ENCODE measurements around the gene FAM53B.

FAM53B gene

DNA sequence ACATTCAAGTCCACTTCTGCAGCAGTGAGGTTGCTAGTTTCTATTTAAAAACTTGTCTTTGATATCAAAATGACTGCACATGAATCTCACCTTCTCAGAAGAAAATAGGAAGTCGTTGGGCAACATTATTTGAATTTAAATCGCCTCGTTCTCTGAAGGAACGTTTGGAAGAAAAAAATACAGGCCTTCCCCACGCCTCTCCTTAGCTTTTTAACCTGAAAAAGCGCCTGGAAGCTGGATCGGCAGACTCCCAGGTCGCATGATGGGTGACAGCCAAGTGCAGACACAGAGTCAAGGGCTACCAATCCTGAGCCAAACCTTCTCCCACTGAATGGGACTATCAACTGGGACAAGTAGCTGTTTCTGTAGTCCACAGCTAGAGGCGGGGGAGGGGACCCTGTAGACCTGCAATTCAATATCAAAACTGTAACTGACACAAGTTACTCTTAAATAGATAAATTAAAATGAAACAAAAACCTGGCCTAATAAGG lies 2.2 kb downstream of the FAM53B start:
- no peak for DNase-seq

DNA sequence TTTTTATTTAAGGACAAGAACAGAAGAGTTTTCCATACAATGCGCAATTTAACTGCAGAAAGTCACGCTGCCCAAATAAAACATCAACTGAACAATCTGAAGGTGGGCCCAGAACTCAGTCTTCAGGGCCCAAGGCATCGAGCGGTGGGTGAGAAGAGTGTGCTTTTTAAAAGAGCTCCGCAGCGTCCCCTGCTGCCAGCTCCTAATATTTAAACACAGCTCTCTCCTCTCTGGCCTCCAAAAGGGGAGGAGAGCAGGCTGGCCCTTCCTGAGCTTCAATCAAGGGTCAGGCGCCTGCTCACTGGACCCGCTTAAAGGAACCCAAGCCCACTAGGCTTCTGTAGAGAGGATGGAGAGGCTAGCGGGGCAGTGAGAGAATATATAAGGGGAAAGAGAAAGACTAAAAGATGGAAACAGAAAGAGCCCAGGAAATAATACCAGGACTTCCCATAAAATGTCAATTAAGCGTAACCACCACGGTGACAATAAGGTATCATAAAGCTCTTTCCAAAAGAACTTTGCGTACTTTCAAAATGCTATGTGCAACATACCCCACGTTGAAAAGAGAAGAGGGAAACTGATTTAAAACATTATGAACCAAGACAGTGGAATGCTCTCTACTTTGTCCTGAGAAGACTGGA lies 2.8 kb downstream of the FAM53B start:
- peak; percentile 71 for DNase-seq

DNA sequence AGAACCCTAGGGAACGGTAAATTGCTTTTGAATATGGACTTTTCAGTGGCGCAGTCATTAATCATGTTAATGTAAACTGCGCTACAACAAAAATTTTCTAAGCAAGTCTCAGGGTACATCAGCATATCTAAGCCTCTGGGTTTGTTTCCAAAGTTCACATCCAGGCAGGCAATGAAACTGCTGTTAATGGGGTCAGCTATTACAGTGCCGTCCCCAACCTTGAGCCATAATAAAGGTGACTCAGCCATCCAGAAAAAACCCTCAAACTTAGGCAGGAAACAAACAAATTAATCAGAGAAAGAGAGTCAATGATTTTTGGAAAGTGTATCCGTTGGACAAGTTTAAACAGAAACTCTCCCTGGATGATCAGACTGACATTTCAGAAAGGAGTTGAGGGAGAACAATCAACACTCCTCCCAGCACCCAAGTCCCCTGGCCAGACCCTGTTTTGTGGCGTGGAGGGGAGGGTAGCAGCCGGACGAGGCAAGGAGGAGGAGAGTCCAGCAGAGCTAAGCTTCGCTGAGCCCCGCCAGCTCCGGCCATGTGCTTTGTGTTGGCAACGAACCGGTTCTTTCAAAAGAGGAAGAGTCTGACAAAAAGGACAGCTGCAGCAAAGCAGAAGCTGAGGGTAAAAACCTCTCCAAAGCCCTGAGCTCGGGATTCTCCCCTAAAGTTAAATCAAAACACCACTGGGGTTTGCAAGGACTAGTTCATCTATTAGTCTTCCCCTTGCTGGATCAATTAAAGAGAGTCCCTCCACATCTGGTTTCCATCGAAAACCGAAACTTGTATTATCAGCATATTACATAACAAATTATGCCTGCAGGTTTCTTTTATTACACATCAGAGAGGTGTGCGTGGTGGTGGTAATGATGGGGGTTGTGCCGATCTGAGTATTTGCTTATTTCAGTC lies 3.6 kb downstream of the FAM53B start:
- DNase-seq = peak; percentile 38

DNA sequence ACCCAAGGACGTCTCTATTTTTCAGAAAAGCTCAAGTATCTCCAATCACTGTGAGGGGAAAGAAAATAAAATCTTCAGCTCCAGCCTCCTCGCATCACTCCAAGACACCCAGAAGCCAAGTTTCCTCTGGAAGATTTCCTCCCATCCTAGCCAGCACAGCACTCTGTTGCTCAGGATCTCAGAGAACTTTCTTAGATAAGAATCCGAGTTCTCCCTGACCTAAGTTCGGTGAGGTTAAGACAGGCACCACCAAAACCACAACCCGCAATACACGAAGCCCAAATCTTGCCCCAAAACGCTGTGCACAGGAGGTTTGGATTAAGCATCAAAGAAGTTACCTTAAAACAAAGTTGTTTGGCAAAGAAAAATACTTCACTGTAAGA lies 4.2 kb downstream of the FAM53B start:
- no peak for DNase-seq

DNA sequence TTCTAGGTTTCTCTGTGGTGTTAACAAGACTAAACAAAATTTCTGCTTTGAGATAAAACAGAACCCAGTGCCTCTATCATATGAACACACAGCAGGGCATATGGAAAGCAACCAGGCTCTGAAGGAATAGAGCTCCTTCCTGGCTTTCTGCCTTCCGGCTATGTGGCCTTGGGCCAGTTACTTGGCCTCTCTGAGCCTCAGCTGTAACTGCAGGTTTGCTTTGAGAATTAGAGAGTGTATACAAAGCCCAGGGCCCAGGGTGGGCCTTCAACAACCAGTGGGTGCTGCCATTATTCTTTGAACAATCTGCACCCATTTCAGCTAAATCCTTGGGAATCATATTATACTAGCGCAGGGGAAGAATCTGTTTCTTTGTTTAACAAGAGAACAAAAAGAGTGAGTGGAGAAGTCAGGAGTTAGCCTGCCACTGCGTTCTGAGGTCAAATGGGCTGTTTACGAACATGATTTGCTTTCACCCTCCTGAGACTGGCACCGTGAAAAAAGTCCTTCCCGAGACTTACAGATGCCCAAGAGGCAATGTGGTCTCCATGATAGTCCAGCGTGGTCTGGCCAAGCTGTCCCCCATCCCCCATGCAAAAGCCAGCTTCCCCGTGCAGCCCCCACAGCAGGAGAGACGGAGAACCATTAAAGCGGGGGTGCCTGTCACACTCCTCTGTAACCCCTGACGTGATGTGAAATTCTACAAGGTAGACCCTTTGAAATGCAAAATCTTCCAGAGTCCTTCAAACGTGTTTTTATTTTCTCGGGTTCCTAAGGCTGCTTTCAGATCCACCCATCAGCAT lies 4.9 kb downstream of the FAM53B start:
- no peak for DNase-seq

DNA sequence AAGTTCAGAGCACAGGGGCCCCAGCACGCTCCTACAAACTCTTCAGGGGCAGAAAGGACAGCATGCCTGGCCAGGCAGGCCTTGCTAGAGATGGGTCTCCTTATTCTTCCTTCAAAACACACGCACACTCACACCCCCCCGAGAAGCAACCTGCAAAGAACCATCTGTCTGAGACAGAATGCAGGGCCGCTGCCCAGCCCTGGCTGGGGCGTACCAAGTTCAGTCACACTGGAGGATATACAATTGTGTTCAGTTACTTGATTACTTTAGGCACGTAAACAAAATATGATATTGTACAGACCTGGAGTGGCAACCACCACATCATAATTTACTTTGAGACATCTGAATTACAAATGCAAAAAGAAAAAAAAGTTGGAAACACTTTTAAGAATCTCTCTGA lies 5.7 kb downstream of the FAM53B start:
- DNase-seq = no peak

DNA sequence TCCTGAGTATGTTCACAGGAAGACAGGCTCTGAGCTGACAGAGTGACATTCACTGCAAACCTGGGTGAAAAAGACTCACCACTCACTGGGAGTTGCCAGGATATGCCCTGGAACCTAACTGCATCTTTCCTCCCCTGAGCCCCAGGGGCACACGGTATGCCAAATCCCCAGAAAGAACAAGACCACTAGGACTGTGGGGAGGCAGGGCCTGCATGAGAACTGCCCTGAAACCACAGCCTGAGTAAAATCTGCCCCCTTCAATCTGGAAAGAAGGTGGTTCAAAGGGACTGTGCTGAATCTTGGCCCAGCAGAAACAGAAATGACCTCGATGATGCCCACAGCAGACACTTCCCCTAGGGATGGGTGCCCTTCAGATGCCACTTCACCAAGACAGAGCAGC lies 6.5 kb downstream of the FAM53B start:
- DNase-seq = no peak

DNA sequence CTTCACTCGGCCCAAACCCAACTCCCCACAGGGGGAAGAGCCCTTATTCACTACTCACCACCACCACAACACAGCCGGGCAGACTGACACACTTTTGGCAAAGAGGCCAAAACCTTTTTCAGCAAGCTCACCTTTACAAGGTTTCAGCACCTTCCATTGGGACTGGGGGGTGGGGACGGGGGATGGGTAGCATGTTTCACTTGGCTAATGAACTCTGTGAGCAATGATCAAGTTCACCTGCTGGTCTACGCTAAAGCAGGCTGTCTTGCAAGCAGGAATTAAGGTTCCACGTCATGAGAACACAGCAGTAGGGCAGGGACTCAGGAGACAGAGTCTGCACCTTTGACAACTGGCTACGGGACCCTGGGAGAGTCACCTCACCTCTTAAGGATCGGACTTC lies 7.0 kb downstream of the FAM53B start:
- DNase-seq = no peak

DNA sequence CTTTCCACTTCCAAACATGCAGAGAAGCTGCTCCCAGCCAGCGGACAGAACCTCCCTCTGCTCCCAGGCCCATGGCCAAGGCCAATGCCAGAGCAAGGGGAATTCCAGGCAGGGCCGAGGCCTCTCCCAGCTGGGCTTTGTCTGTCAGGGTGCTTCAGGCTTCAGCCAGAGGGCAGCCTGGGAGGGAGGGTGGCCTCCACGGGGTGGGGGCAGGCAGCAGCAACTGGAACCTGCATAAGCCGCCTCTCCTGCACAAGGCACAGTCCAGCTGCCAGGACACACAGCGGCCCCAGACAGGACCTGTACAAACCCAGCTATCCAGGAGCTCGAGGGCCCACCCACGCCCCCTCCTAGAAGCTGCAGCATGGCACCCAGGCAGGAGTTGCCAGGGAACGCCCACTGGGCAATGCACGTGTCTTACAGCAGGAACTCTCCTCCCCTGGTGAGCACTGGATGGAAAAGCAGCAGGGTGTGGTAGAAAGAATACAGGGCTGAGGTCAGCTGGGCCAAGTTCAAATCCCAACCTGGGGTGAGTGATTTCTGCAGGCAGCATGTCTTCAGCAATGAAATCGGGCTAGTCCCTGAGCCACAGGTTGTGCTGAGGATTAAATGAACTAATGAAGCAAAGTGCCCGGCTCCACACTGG lies 7.6 kb downstream of the FAM53B start:
- DNase-seq = no peak

DNA sequence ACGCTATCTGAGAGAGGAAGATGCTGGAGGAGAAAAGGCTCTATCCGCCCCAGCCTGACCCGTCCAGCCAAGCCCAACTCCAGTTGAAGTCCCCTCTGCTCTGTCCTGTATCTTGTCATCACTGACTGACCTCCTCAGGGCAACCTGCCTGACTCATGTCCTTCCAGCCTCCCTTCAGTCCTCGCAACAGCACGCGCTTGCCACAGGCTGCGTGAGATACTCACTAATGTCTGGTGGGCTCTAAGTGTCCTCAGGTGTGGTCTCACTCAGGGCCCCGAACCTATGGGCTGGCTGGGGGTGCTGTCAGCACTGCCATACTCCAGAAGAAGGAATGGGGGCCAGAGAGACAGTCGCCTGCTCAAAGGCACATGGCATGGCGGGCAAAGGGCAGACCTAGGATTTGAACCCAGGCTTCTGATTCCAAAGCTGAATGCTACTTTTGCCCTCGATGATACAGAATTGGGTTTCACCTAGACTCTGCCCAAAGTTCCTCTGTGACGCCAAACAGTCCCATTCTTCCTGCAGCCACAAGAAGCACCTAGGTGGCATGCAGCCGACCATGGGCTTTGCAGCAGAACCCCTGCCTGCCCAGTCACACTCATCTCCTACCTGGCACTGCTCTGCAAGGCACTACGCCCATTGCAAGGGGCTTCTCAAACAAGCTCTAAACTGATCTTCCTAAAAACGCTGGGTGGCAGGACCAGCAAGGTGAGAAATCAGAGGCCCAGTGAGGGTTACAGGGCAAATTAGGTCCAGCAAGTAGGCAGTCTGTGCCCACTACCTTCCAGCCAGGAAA lies 8.5 kb downstream of the FAM53B start:
- DNase-seq = no peak

DNA sequence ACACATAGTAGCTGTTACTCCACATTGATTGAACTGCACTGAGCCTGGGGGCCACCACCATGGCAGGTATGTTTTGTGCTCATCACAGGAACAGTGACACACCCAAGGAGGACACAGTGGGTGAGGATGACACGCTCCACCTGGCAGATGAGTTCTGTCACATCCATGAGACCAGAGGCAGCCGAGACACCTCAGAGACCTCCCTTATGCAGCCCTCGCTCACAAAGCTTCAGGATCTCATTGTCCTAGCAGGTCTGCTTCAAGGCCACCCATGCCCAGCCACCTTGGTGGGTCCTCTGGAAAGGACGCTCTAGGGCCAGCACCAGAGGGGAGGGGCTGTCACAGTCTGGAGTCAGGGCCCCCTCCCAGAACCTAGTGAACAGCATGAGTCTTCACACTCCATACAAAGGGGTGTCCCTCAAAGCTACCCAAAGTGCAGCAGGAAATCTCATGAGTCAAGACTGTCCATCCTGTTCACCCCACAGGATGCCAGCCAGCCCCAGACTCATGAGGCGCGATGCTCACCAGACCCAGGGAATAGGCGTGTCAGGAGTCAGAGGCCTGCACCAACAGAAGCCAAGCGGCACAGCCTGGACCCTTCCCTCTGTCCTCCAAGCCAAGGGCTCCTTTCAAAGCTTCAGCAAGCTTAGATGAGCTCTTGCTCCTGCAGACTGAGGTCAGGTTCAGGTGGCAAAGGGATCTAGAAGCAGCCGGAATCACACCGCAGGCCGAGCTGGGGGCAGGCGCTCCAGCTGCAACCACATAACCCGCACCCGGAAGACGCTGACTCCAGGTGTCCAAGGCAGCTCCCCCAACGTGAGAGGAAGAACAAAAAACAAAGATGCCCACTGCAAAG lies 9.6 kb downstream of the FAM53B start:
- DNase-seq = no peak

DNA sequence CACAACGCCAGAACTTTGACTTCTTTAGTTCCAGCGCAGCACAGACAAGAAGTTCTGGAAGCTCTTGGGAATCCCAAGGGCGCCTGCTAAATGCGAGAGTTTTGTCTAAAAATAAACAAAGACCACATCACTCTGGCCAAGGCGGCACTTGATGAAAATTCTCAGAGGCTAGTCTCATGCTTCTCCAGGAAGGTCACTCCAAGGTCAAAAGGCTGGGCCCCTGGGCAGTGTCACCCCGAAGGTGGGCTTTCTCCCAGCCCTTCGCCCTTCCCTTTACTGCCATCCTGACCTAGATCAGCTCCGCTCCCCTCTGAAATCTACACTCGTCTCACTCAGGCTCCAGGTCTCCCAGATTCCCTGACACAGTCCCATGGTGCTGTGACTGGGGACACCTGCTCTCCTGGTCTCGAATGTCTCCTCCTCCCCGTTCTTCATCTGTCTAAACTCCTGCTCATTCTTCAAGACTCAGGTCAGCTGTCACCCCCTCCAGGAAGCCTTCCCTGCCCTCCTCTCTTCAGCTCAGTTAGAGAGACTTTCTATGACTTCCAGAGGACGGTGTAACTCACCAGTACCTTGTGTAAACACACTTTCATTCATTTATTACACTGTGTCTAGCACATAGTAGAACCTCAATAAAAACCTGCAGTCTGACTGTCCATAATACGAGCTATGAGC lies 10.5 kb downstream of the FAM53B start:
- DNase-seq = no peak

DNA sequence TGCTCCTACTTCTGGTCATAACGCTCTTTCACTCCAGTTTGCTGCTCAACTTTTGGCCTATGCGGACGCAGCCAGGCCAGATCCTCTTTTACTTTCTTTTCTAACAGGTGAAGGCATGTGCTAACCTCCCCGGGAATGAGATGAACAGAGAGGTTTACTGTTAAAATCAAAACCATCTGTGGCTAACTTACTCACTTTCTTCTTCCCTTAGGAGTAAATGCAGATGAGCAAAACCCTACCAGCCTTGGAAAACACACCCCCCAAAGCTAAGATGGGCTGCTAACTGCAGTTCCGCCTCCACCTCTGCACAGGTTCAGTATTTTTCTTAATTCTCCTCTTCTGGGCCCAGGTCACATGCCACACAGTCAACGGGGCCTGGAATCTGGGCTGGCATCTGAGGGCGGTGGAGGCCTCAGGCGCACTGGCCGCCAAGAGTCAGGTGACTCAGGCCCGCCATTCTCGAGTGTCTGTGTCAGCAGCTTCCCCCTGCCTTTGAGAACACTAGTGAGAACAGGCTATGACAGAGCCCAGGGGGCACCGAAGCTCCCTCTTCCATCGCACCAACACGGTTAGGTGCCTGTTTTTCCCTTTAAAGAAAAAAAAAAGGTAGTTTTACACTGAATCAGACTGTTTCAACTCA lies 11.1 kb downstream of the FAM53B start:
- no peak for DNase-seq

DNA sequence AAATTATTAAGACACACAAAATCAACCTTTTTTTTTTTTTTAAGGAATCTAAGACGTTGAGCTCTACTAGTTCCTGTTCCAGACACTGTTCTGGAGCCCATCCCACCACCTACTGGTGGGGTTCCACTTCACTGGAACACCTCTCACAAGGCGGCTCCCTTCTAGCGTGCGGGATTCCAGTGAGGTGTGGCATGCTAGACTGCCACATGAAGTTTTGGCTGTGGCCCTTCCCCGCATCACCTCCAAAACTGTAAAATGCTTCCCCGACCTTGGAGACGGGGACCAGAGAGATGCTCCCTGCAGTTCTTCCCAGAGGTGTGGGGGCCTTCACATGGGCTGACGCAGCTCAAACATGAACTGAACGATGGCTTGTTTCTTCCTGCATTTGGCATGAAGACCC lies 12.6 kb downstream of the FAM53B start:
- no peak for DNase-seq

DNA sequence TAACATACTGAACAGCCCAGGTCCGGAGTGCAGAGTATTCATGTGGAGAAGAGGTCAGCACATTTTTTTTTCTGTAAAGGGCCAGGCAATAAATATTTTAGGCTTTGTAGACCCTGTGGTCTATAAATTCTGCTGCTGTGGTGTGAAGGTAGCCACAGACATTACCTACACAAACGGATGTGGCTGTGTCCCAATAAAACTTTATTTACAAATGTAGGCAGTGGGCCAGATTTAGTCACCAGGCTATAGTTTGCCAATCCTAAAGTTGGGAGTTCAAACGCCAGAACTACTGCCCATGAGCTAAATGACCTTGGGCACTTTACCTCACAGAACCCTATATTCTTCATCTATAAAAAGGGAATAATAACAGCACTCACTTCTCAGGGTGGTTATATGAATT lies 13.4 kb downstream of the FAM53B start:
- DNase-seq = no peak

DNA sequence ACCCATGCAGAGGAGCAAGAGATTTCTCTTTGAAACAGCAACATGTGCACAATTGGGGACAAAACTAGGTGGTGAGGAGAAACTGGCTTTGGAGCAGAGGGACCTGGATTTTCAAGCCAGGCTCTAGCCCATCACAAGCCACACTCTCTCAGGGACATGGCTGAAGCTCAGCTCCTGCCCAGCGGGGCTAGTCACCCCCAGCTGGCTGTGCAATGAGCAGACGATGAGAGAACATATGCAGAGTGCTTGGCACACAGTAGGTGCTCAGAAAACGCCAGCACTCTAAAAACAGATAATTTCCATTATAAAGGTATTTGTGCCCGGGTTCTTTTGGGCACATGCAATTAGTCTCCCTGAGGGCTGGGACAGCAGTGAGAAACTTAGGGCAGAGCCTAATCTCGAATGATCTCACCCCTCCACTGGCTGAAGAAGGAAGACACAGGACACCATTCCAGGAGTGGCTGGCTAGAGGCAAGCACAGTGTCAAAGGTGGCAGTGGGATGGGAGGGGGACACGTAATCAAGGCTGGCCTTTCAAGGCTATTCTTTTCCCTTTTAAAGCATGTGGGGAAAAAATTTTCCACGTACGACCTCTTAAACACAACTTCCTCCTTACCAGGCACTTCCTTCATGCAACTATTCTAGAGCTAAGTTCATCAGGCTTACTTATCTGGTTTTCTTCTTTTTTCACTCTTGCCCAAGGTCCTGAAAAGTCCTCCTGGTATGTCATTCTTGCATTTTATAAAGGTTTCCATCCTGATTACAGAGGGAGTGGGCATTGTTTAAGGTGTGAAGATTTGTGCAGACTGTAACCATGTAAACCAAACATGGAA lies 15.1 kb downstream of the FAM53B start:
- DNase-seq = no peak

DNA sequence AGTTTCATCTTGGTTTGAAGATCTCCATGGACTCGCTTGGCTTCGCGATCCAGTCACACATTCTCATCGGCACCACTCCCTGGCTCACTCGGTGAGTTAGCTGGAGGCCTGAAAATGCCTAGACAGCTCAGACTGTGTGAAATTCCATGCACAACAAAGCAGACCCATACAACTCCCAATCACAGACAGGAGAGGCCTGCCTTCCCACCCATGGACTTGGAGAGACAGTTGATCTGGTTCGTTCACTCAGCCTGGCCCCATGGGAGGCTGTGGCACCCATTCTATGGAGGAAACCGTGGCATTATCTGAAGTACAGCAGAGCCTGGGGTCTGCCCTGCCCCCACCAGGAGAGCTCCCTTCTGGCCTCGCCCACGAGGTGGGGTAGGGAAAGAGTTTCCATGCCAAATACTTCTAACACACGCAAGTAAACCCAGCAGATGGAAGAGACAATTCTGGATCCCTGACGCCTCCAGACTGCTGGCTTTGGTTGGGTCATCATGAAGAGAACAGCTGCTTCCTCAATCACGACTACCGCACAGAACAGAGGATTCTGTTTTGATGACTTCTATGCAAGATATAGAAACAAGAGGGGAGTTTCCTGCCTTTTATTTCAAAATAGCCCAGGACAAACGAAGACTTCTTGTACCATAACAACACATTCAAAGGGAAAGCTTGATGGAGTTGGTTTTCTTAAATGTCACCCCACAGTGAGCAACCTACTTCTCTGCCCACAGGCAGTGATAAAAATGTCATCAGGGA lies 15.9 kb downstream of the FAM53B start:
- DNase-seq = no peak

DNA sequence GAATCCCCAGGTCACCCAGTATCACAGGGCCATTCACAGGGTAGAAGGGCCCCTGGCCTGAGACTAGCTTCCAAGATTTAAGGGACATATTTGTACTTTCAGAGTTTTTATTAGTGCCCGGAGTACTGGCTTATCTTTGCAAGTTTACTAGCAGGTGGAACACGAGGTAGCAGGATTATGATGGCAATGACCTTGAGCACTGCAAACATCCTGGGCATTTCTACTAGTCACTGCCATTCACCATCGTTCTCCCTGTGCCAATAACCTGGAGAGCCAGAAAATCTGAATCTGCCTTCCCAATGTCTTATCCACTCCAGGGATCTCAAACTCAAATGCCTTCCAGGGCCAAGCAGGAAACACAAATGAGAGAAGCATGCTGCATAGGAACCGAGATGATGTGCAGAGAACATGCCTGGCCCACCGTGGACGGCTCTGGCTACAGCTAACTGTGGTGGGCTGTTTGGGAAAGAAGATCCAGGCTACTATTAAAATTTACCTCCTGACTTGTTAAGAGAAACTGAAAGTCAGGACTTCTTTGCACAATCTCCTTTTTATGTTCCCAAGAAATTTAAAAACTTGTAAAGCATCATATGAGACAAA lies 16.7 kb downstream of the FAM53B start:
- DNase-seq = no peak

All from CD4-positive, alpha-beta T cell treated with Interferon gamma for 1 hour (primary cell).